Astrocyte of the spinal cord (primary cell): Measurements from ENCODE around the gene POLR1D.

Experiments used
- DNase-seq: peaks from one replicate; pipeline ENCODE4 v3.0.0; 2011; ENCODE audit warnings: low read depth, low spot score
- H3K4me3 ChIP-seq: 2 replicates; pipeline ENCODE4 v1.5.1; 2011; ENCODE audit warnings: low read depth, mild to moderate bottlenecking, low read length, moderate library complexity
- CTCF ChIP-seq: IDR thresholded peaks from 2 replicates; pipeline ENCODE4 v1.5.1; 2012; ENCODE audit warnings: low read depth, mild to moderate bottlenecking, low read length, inconsistent platforms
- in situ Hi-C: cut with HindIII; loops from 2 replicates; pipeline ENCODE4 v1.10.0; 2017; ENCODE audit warnings: low sequenced_read_pairs

Gene POLR1D

GRCh38 chr13:27607125-27607524 lies 14.6 kb upstream of the POLR1D start:
- no peak overlapping the region for H3K4me3 ChIP-seq
- in situ Hi-C loops = no loop called here
- peak; percentile 84 for DNase-seq
- no peak for TF ChIP-seq CTCF

DNA sequence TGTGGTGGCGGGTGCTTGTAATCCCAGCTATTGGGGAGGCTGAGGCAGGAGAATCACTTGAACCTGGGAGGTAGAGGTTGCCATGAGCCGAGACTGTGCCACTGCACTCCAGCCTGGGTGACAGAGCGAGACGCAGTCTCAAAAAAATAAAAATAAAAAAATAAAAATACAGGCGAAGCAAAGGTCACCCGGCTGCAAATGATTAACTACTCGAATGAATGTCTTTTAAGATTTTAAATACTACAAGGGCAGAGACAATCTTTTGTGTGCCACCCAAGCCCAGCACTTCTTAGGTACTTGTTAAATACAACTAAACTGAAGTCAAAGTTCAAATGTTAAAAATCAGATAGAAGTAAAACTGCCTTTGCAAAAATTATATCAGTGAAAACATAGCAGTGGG lies 8.1 kb upstream of the POLR1D start:
- H3K4me3 ChIP-seq = no peak overlapping the region
- in situ Hi-C loops = no loop called here
- TF ChIP-seq CTCF = no peak
- DNase-seq = no peak

DNA sequence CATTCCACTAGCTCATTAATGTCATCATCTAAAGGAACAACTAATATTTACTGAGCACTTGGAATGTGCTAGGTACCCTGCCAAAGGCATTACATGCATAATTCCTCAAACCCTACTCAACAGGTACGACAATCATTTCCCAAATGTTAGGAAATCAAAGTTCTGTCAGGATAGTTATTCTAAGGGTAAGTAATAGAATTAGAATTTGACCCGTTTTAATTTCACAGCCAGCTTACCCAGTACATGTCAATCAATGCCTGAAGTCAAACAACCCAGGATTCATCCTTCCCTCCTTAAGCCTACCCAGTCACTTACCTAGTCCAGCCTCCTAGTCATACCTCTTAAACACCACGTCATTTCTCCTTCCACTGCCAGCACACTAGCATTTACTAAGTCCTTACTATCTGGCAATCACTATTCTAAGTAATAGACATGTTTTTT lies 3.8 kb upstream of the POLR1D start:
- H3K4me3 ChIP-seq = no peak overlapping the region
- in situ Hi-C loops = no loop called here
- TF ChIP-seq CTCF = no peak
- DNase-seq = no peak

DNA sequence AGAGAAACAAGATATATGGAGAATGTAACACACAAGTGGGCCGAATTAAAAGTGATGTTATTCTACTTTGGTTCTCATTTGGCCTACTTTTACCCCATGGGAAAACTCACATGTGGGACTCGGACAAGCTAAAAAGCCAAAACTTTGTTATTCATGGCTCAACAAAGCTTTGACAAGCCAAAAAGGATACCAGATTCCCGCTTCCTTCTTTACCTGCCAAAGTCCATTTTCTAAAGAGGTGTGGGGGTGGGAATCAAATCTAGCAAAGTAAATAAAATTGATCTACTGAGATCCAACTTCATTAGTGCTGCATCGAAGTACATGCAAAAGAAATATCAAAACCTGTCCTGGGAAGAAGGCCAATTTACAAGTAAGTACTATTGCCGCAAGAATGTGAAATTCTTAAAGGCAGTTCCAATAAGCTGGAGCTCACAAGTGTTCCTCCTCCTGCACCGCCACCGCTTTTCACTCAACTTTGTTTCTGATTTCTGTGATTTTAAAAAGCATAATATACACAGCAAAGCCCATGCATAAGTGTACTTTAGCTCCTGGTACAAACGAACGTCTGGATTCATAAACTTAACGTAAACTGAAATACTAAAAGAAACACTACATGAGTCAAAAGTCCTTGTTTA lies 2.5 kb upstream of the POLR1D start:
- peak; percentile 60 for DNase-seq
- peak overlapping the region; percentile 72 for H3K4me3 ChIP-seq
- TF ChIP-seq CTCF = no peak
- in situ Hi-C loops = no loop called here

GRCh38 chr13:27619728-27620376 lies 1.8 kb upstream of the POLR1D start:
- in situ Hi-C loops = no loop called here
- DNase-seq = peak; percentile 40
- peak overlapping the region; percentile 72 for H3K4me3 ChIP-seq
- TF ChIP-seq CTCF = no peak

- TF ChIP-seq CTCF = no peak
- peak within 1 kb of the TSS; percentile 72 for H3K4me3 ChIP-seq
- peak; percentile 98 for DNase-seq
- in situ Hi-C loops = no loop called here
Measured at GRCh38 chr13:27620377-27621115, 1.1 kb upstream of the POLR1D start, which contains the start of gene LNX2. Gene LNX2, minus strand, starts transcription at chr13:27620529. Its CDS starts 38,826 bp downstream, at chr13:27581703.
